ENCODE measurements around the gene KRTAP3-1.

DNA sequence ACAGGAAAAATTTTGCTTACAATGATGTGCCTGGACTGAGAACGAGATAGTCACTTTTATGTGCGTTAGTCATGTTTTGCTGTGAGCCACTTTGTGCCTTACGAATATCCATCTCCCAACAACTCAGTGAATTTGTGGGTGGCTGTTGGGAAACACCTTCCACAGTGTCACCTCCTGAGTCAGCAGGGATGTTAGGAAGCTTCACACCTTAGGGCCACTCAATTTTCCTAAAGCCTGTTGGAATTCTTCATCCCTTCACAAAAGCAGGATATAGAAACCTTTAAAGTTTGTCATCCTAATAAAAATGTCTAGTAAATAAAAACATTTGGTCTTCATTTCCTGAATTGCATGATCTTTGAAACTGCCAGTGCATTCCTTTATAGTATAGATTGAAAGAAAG lies 4.3 kb upstream of the KRTAP3-1 start:
- TF ChIP-seq GATA2 (IDR thresholded peaks at IDR 0.05; ENCODE audit: low read depth, low read length), result no peak
- TF ChIP-seq GATA3 (IDR thresholded peaks at IDR 0.05; ENCODE audit: low read depth, low read length), result no peak
